GM21360 (cell line): ENCODE results near the gene UBE2H.

ENCODE experiments used
- ATAC-seq: cut with Tn5 transposase; IDR thresholded peaks from one replicate; pipeline ENCODE4 v1.9.1; 2021; ENCODE audit warnings: mild to moderate bottlenecking, moderate library complexity; ENCODE audit not compliant: unreplicated experiment

UBE2H gene

DNA sequence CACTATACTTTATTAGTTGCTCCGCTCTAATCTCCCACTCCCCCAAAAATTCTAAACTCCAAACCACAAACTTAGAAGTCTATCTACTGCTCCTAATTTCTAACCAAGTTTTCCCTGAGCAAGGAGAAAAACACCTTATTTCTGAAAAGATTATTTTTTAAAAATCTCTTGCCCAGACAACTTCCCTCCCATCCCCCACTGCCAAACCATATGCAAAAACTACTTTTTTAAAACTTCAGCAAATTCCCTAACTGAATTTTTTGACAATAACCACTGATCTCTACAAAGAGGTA lies 1.9 kb downstream of the UBE2H start:
- ATAC-seq = no peak

DNA sequence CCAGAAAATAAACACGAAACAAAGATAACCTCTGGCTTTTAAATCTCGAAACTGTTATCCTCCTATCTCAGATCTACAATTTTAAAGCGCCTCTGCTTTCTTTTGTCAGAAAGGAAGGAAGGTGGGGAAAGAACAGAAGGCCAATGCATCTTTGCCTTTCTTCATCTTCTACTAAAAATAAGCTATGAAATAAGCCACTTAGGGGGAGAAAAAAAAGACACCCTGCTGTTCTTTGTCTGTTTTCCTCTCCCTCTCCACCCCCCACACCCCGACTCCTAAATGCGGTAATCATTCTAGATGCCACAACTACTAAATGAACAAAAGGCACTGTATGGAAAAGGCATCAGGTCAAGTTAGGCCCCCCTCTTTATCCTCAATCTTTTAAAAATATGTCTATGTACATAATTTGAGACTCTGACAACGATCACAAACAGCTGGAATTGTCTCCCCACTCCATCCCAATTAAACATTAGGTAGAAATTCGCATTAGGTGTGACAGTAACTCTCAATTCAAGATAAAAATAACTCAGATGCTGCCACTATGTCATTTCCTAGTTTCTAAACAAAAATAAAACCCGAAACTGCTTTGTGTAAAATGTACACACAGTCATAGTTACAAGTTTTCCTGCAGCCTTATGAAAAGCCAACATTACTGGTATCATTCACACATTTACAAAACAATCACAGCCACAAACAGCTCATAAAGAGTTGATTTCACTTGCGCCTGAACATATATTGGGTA lies 2.4 kb downstream of the UBE2H start:
- no peak for ATAC-seq

DNA sequence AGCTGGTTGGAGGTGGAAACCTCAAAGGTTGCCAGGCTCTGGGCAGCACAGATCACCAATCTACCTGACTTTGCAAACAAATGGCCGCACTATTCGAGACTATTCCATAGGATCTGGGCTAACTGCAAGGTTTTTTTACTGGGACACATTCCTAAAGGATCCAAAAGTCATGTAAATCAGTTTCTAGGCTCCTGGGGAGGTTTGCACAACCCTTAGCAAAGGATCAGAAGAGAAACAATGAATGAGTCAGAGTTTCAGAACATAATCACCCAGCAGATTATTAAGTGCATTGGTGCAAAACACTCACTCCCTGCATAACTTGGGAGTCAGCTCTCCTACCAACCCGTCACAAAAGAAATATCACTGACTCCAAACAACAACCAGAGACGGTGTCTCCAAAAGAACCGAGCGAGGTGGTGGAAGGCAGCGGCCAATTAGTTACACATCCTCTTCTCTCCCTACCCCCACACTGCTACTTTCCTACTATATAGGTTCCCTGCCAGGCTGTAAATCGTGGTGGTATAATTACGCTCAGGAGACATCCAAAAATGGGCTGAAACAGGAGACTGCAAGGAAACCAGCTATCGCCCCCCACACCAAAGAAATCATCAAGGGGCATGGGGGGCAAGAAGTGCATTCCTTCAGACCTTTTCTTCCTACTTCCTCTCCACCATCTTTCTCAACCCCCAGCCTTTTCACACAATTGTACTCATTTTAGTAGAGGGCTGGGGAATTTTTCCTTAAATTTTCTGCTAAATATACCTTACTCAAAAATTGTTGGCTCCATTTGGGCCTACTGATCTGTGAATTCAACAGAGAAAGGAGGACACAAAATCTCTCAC lies 3.2 kb downstream of the UBE2H start:
- ATAC-seq = no peak

DNA sequence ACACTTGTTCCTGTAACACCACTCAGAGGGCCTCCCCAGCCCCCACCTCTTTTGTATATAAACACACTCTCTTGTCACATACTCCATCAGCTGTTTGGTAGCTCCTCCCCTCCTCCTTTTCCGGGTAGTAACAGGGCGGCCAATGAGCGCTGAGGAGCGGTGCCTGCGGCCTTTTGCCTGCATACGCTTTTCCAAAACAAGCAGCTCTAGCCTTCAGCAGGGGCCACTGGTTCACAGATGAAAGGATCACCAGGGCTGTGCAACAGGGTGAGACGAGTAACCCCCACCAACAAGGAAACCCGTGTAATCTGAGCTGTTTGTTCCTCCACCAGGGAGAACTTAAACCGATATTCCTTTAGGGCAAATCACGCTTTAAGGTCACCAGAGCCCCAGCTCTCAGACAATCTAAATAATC lies 3.9 kb downstream of the UBE2H start:
- peak; percentile 45 for ATAC-seq

DNA sequence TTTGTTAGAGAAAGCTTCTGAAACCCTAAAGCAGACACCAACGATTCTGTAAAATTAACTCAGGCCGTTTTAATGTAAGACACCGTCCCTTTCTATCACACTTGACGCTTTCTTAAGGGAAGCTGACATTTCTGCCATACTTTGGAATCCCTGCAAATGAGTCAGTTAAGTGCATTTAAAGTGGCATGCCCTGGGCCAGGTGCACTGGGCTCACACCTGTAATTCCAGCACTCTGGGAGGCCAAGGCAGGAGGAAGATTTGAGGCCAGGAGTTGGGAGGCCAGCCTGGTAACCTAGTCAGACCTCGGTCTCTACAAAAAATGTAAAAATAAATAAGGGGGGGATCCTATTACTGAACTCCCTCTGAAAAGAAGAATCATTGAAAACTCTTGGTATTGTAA lies 4.4 kb downstream of the UBE2H start:
- ATAC-seq = no peak

DNA sequence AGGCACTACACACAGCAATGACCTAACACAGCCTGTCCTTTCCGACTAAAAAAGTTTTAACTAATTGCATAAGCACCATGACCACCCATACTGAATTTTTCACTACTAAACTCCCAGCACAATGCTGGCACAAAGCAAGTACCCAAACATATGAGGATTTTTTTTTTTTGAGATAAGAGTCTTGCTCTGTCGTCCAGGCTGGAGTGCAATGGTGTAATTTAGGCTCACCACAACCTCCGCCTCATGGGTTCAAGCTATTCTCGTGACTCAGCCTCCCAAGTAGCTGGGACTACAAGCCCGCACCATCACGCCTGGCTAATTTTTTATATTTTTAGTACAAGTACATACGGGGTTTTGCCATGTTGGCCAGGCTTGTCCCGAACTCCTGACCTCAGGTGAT lies 5.1 kb downstream of the UBE2H start:
- no peak for ATAC-seq

- ATAC-seq = no peak
Measured at GRCh38 chr7:129947049-129947448, 5.7 kb downstream of the UBE2H start.

DNA sequence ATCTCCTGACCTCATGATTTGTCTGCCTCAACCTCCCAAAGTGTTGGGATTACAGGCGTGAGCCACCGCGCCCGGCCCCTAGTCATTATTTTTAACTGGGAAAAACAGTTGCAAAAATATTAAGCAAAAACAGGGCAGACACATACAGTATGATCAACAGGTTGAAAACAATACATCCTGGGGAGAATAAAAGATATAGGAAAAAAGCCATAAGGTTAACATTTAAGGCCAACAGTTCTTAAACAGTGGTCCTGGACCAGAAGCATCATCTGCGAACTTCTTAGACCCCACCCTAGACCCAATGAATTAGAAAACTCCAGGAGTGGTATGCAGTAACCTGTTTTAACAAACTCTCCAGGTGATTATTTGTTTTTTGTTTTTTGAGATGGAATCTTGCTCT lies 6.5 kb downstream of the UBE2H start:
- ATAC-seq = no peak

- ATAC-seq = no peak
Measured at GRCh38 chr7:129943352-129943751, 9.4 kb downstream of the UBE2H start.

DNA sequence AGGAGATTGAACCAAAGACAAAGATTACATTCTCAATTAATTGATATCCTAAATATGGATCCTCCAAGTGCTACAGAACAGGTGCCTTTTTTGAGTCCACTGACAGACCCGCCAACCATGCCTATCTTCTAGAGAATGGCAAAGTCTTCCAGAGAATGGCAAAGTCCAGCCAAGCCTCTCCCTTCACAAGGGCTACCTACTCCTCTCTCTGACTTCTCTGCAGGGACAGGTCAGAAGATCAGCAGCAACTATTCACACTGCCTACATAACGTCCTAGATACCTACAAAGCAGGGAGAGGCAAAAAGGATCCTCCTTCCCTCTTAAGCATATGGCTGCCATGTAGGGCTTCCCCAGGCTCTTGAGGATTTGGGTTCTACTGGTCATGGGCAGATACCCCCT lies 12.4 kb downstream of the UBE2H start:
- ATAC-seq = no peak

GRCh38 chr7:129939881-129940280 lies 12.9 kb downstream of the UBE2H start:
- ATAC-seq = no peak

GRCh38 chr7:129933627-129934026 lies 19.1 kb downstream of the UBE2H start:
- ATAC-seq = no peak

- no peak for ATAC-seq
Measured at GRCh38 chr7:129926618-129927017, 26.1 kb downstream of the UBE2H start.

GRCh38 chr7:129925416-129926002 lies 27.3 kb downstream of the UBE2H start:
- ATAC-seq = no peak

GRCh38 chr7:129924602-129925001 lies 28.2 kb downstream of the UBE2H start:
- ATAC-seq = no peak

DNA sequence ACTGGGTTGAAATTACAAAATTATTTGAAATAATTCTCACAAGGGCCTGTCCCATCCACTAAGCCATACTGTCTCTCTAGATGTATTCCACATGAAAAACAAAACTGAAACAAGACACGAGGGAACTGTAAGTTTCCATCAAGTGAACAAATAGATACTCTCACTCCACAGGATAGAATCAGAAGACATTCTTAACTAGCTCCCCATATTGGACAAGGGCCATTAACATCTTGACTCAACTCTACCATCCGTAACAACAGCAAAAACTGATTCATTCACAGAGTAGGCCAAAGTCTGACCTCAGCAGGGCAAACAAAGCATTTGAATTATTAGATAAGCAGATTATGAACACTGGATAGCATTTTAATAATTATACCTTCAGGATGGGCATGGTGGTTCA lies 29.1 kb downstream of the UBE2H start:
- ATAC-seq = peak; percentile 69

- ATAC-seq = no peak
Measured at GRCh38 chr7:129919492-129919891, 33.3 kb downstream of the UBE2H start.

GRCh38 chr7:129918922-129919321 lies 33.8 kb downstream of the UBE2H start:
- ATAC-seq = no peak

DNA sequence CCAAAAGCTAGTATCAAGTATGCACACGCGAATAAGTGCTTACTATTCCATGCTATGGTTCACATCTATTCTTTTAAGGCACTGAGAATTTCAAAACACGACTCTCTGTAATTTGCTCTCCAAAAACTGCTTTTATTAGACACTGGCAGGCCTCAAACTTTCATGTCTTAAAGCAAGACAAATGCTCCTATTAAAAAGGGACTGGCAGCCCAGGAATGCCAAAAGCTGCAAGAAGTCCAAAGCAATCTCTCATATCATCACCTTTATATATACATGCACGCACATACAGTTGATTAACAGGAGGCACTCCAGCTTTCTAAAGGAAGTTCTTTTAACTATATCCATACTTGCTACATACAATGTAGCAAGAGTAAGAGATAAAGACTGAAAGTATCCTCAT lies 34.8 kb downstream of the UBE2H start:
- no peak for ATAC-seq

- no peak for ATAC-seq
Measured at GRCh38 chr7:129914536-129915272, 38.1 kb downstream of the UBE2H start.

DNA sequence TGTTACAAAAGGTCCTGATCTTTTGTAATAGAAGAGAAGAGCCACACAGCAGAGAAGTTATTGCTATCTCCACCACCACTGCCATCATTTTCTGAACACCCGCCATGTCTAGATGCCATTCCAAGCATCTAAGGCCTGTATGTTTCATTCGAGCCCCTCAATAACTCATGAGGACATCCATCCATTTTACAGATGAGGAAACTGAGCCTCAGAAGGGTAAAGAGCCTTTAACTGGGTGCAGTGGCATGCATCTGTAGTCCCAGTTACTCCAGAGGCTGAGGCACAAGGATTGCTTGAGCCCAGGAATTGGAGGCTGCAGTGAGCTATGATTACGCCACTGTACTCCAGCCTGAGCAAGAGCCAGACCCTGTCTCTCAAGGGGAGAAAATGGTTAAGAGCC lies 39.3 kb downstream of the UBE2H start:
- no peak for ATAC-seq
